ENCODE data around the gene RNASE13. TPM values are rescaled to one million over a fixed set of nuclear protein-coding genes. Genes with fewer than 3 reads are reported as not detected.

Gene RNASE13
- total RNA-seq, 1 experiment from 2014 or later, result not detected

GRCh38 chr14:21070083-21070609, 35.5 kb upstream of the RNASE13 start, which contains the start of gene ARHGEF40:
ARHGEF40 (plus strand) TSS chr14:21070304; CDS start chr14:21070397, 93 bp downstream.
- Histone ChIP-seq H2AK5ac (ENCODE audit: insufficient read length, low read length) (no peak within 1 kb of the TSS), H4K5ac (ENCODE audit: insufficient read length, low read depth, low read length) (no peak within 1 kb of the TSS), H2BK120ac (ENCODE audit: low read depth, low read length, poor library complexity, severe bottlenecking) (no peak within 1 kb of the TSS), H3K23me2 (ENCODE audit: insufficient read length, low read depth, low read length, poor library complexity, severe bottlenecking) (peaks cover 31% of the 10 kb centered on the region), H2BK12ac (ENCODE audit: insufficient read length, low read depth, low read length) (no peak within 1 kb of the TSS), H3K79me2 (ENCODE audit: insufficient read depth, low read length) (no peaks in the 10 kb centered on the region), H3K27me3 (ENCODE audit: insufficient read depth, low read length) (no peaks in the 10 kb centered on the region), H4K20me1 (ENCODE audit: control insufficient read depth, insufficient read depth, insufficient read length) (no peaks in the 10 kb centered on the region), H3K14ac (ENCODE audit: insufficient read depth, low read length) (peak within 1 kb of the TSS; percentile 74; the same call in 1 of the 2 replicates), H3K9me3 (ENCODE audit: control insufficient read depth, low read depth, low read length) (no peaks in the 10 kb centered on the region), H2BK20ac (ENCODE audit: low read depth, low read length, poor library complexity, severe bottlenecking) (no peak within 1 kb of the TSS), H2BK15ac (ENCODE audit: low read depth, low read length) (no peak within 1 kb of the TSS), H2AFZ (ENCODE audit: low read length) (no peak within 1 kb of the TSS), H3K4ac (ENCODE audit: low read depth, low read length) (no peak within 1 kb of the TSS), H3K23ac (ENCODE audit: insufficient read length, low read depth, low read length) (no peak within 1 kb of the TSS), H3K79me1 (ENCODE audit: insufficient read depth, low read depth, low read length, poor library complexity, severe bottlenecking) (no peaks in the 10 kb centered on the region), H3K56ac (ENCODE audit: insufficient read length, low read depth, low read length) (no peak within 1 kb of the TSS), H3K4me1 (ENCODE audit: insufficient read depth, low read length) (peaks cover 4% of the 10 kb centered on the region; the same call in 1 of the 2 replicates), H3K18ac (ENCODE audit: insufficient read length, low read depth, low read length) (peak within 1 kb of the TSS; percentile 69), H3T11ph (ENCODE audit: low read length) (no peak within 1 kb of the TSS), H4K8ac (replicated peaks; ENCODE audit: insufficient read length, low read depth, low read length) (no peak within 1 kb of the TSS), H2BK5ac (ENCODE audit: insufficient read length, low read length) (no peak within 1 kb of the TSS), H3K27ac (ENCODE audit: insufficient read length, low read depth, low read length) (no peak within 1 kb of the TSS), H3K4me2 (ENCODE audit: insufficient read depth, insufficient read length, low read length) (peak within 1 kb of the TSS; percentile 85), H4K91ac (ENCODE audit: insufficient read length, low read depth, low read length) (no peak within 1 kb of the TSS), H3K9ac (ENCODE audit: extremely low read depth, insufficient read length, low read length) (peak within 1 kb of the TSS; percentile 39)
- H3K27ac Mint-ChIP-seq, result peak within 1 kb of the TSS; percentile 95 to 98 (median 96)
- no peaks in the 10 kb centered on the region for H3K9me3 Mint-ChIP-seq
- TF ChIP-seq CTCF (conservative IDR thresholded peaks at IDR 0.05), result no peak
- H3K4me3 Mint-ChIP-seq, result peak within 1 kb of the TSS; percentile 88 to 96
- WGBS (ENCODE audit: extremely low coverage, insufficient read length, low lambda C conversion rate), result no CpG with 5 or more reads among the region's 63 CpGs
- peaks cover 26 to 30% of the 10 kb centered on the region in 2 experiments for H3K4me1 Mint-ChIP-seq
- DNase-seq, result peak; percentile 50
- H3K36me3 Mint-ChIP-seq (ENCODE audit: insufficient read depth in 1 of 3, low read depth in 3 of 3), result peaks cover 20 to 30% (median 25%) of the 10 kb centered on the region in 3 experiments
- H3K27me3 Mint-ChIP-seq (ENCODE audit: low read depth), result peaks cover 19% of the 10 kb centered on the region
